Adrenal gland (tissue), 12 donors: Measurements from ENCODE around the gene KLHL2. TPM values are rescaled to one million over a fixed set of nuclear protein-coding genes. Genes with fewer than 3 reads are reported as not detected.
"Not testable (repeated sequence)": the region's sequence is repeated elsewhere in the genome, so short reads cannot be mapped to it uniquely, and the experiment has no call there.

Experiments used
- DNase-seq, 7 donors: peaks; one replicate each; pipeline ENCODE4 v3.0.0-alpha.2; 2019 to 2020
- H3K27ac ChIP-seq, 5 donors: fragments of 200-600 bp; sonication (generic) in 4 of 5; 1 replicate in 3 of 5; 2 replicates in 2 of 5; pipeline versions ENCODE4 v1.5.1 to v1.8.0; 2016 to 2020; ENCODE audit warnings: mild to moderate bottlenecking in 1 of 5
- H3K27me3 ChIP-seq: fragments of 200-600 bp; 2 replicates; pipeline ENCODE4 v1.8.0; 2021
- H3K36me3 ChIP-seq, 2 donors: fragments of 200-600 bp; replicated peaks in 1 of 2; 1 replicate in 1 of 2; 2 replicates in 1 of 2; pipeline versions ENCODE4 v1.5.1 to v1.8.0; 2018 to 2022
- H3K4me1 ChIP-seq, 2 donors: fragments of 200-600 bp; replicated peaks in 1 of 2; 1 replicate in 1 of 2; 2 replicates in 1 of 2; pipeline versions ENCODE4 v1.5.1 to v1.8.0; 2018 to 2021
- H3K4me3 ChIP-seq, 4 donors: fragments of 200-600 bp; sonication (generic) in 3 of 4; one replicate each; pipeline ENCODE4 v1.5.1; 2016 to 2018
- H3K9me3 ChIP-seq, 3 donors: fragments of 200-600 bp; sonication (generic) in 1 of 3; replicated peaks in 1 of 3; 1 replicate in 2 of 3; 2 replicates in 1 of 3; pipeline versions ENCODE4 v1.5.1 to v1.8.0; 2016 to 2021
- WGBS, 4 donors: extraction: QIAGEN DNeasy Blood & Tissue Kit in 2 of 4; methylation state at CpG; one replicate each; pipeline versions ENCODE4 v1.1.5 to v1.1.7; 2013 to 2017; 5-methylcytosine and 5-hydroxymethylcytosine counted together
- intact Hi-C, 2 donors: fragments of 100-400 bp; cut with DNase I; formaldehyde crosslinking; loops; one replicate each; pipeline versions ENCODE4 v1.14.1 to v1.15.0; 2022 to 2023
- polyA plus RNA-seq, 3 donors: library from polyadenylated mRNA; stranded (reverse); fragments of 200-250 nt in 2 of 3; fragments of 350-450 nt in 1 of 3; fragmentation: Illumina TruSeq in 1 of 3; extraction: RNeasy Lipid Tissue Mini Kit (QIAGEN cat#74804) in 1 of 3; gene quantifications; one replicate each; pipeline ENCODE4 v1.2.3, GENCODE V29; 2013 to 2014
- total RNA-seq, 9 donors: library from RNA; depleted of rRNA in 4 of 9; stranded (reverse); fragments of >200 nt in 4 of 9; fragments of 120-200 nt in 1 of 9; fragmentation: NEBNext Ultra II Directional in 1 of 9; extraction: Animal tissue kit (Norgen Biotek cat#: 25700) in 1 of 9; gene quantifications; one replicate each; pipeline versions ENCODE4 v1.1.0 to v1.2.4, GENCODE V29; 2013 to 2023
- donor health status: healthy with polysubstance abuse.
- donor health status: Bipolar disorder and iron deficiency.
- donor health status: DM: yes; HTN: yes; CAD: no.
- donor health status: DM: no; HTN: no; CAD: no.
- donor health status: DM: no; HTN: no; CAD: no.
- donor health status: DM: yes; HTN: yes; CAD: no.

KLHL2 gene
- total and polyA plus RNA-seq, 12 donors = 9.7 to 45.5 (median 25.2) TPM

GRCh38 chr4:165255439-165255838 lies 48.1 kb downstream of the KLHL2 start:
- peak; percentile 27 to 70 (median 39) for DNase-seq
- H3K36me3 ChIP-seq, H3K27me3 ChIP-seq, H3K9me3 ChIP-seq, H3K4me1 ChIP-seq, H3K4me3 ChIP-seq, intact Hi-C loops: not testable (repeated sequence)
- 38 to 50% (median 46%) methylated on average over 3 to 4 of the region's 4 CpGs for WGBS, 4 donors
- H3K27ac ChIP-seq = peak overlapping the region in 1 of 5 donors; percentile 26

- intact Hi-C loops, H3K27me3 ChIP-seq, H3K4me1 ChIP-seq, H3K36me3 ChIP-seq, H3K4me3 ChIP-seq, DNase-seq, H3K9me3 ChIP-seq: not testable (repeated sequence)
- 65 to 72% (median 69%) methylated on average over 6 to 7 of the region's 7 CpGs for WGBS, 4 donors
- peak overlapping the region in 1 of 5 donors; percentile 26 for H3K27ac ChIP-seq
Measured at GRCh38 chr4:165256074-165256659, 48.8 kb downstream of the KLHL2 start.

DNA sequence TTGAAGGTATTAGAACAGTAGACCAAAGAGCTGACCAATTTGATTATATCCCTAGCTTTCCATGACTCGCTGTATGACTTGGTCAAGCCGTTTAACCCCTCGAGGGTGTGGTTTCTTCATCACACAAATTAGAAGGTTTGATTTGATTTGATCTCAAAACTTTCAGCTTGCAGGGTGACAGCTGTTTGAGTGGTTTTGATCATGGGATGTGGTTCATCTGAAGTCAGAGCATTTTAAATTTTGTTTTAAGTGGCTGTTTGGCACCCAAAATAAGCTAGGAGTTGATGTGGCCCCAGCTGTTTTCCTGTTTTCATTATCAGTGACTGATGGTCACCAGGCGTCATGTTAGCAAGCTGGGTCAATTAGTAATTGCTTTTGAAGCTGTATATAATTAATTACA lies 52.4 kb downstream of the KLHL2 start:
- H3K27ac ChIP-seq, H3K27me3 ChIP-seq, H3K9me3 ChIP-seq, H3K36me3 ChIP-seq, DNase-seq, H3K4me3 ChIP-seq, H3K4me1 ChIP-seq, intact Hi-C loops: not testable (repeated sequence)
- WGBS, 4 donors = 67 to 86% (median 81%) methylated on average over 4 of the region's 4 CpGs

DNA sequence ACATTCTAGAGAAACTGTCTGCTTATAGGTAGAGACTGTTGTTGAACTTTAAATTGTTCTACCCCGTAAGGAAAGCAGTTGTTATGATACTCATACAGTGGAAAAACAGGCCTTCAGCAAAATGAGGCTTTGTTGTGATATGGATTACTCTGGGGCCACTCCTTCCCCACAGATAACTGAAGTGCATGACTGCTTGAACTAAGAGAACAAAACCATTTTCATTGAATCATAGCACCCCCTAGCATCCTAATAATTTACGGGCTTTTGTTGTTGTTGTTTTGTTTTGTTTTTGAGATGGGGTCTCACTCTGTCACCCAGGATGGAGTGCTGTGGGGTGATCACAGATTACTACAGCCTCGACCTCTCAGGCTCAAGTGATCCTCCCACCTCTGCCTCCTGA lies 54.9 kb downstream of the KLHL2 start:
- H3K27me3 ChIP-seq, H3K4me3 ChIP-seq, H3K9me3 ChIP-seq, H3K27ac ChIP-seq, intact Hi-C loops, H3K36me3 ChIP-seq, H3K4me1 ChIP-seq, DNase-seq: not testable (repeated sequence)
- WGBS, 4 donors = 81 to 91% (median 83%) methylated on average over 3 of the region's 3 CpGs

GRCh38 chr4:165263466-165263865 lies 56.1 kb downstream of the KLHL2 start:
- WGBS, 4 donors = 81 to 94% (median 91%) methylated on average over 3 of the region's 3 CpGs
- H3K4me3 ChIP-seq, H3K4me1 ChIP-seq, DNase-seq, H3K36me3 ChIP-seq, H3K9me3 ChIP-seq, H3K27ac ChIP-seq, H3K27me3 ChIP-seq, intact Hi-C loops: not testable (repeated sequence)

- 74 to 95% (median 86%) methylated on average over 7 of the region's 7 CpGs for WGBS, 4 donors
- H3K27me3 ChIP-seq, H3K27ac ChIP-seq, H3K4me1 ChIP-seq, intact Hi-C loops, H3K36me3 ChIP-seq, H3K9me3 ChIP-seq, DNase-seq, H3K4me3 ChIP-seq: not testable (repeated sequence)
Measured at GRCh38 chr4:165269931-165270330, 62.6 kb downstream of the KLHL2 start.

GRCh38 chr4:165273443-165273842 lies 66.1 kb downstream of the KLHL2 start:
- H3K4me1 ChIP-seq, H3K27ac ChIP-seq, H3K9me3 ChIP-seq, intact Hi-C loops, H3K4me3 ChIP-seq, H3K27me3 ChIP-seq, DNase-seq: not testable (repeated sequence)
- peaks cover 0 to 13% of the 10 kb centered on the region in 2 donors for H3K36me3 ChIP-seq
- WGBS, 4 donors = 46 to 89% (median 81%) methylated on average over 2 of the region's 2 CpGs

DNA sequence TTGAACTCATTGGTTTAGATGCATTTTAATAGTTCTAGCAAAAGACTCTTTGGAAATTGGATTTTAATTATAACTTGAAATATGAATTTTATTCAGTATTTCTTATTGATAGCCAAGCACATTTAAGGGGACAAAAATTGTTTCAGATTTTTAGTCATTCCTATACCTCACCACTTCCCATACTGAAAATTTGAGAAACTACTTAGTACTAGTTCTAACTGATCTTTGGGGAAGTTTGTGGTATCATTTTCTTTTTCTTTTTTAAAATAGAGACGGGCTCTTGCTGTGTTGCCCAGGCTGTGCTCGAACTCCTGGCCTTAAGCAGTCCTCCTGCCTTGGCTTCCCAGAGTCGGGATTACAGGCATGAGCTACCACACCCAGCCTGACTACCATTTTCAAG lies 68.0 kb downstream of the KLHL2 start:
- 82 to 100% (median 93%) methylated on average over 3 of the region's 3 CpGs for WGBS, 4 donors
- H3K27ac ChIP-seq, H3K4me1 ChIP-seq, DNase-seq, H3K9me3 ChIP-seq, intact Hi-C loops, H3K27me3 ChIP-seq, H3K4me3 ChIP-seq: not testable (repeated sequence)
- H3K36me3 ChIP-seq = peaks cover 0 to 13% of the 10 kb centered on the region in 2 donors

GRCh38 chr4:165279531-165279930 lies 72.2 kb downstream of the KLHL2 start:
- H3K27me3 ChIP-seq, H3K9me3 ChIP-seq, intact Hi-C loops, H3K36me3 ChIP-seq, H3K4me1 ChIP-seq, DNase-seq, H3K4me3 ChIP-seq, H3K27ac ChIP-seq: not testable (repeated sequence)
- WGBS, 4 donors = 92 to 98% (median 95%) methylated on average over 20 of the region's 20 CpGs

GRCh38 chr4:165284697-165285096 lies 77.3 kb downstream of the KLHL2 start:
- H3K4me1 ChIP-seq, DNase-seq, H3K9me3 ChIP-seq, H3K27ac ChIP-seq, H3K36me3 ChIP-seq, intact Hi-C loops, H3K4me3 ChIP-seq, H3K27me3 ChIP-seq: not testable (repeated sequence)
- 97 to 100% (median 99%) methylated on average over 3 of the region's 3 CpGs for WGBS, 4 donors

DNA sequence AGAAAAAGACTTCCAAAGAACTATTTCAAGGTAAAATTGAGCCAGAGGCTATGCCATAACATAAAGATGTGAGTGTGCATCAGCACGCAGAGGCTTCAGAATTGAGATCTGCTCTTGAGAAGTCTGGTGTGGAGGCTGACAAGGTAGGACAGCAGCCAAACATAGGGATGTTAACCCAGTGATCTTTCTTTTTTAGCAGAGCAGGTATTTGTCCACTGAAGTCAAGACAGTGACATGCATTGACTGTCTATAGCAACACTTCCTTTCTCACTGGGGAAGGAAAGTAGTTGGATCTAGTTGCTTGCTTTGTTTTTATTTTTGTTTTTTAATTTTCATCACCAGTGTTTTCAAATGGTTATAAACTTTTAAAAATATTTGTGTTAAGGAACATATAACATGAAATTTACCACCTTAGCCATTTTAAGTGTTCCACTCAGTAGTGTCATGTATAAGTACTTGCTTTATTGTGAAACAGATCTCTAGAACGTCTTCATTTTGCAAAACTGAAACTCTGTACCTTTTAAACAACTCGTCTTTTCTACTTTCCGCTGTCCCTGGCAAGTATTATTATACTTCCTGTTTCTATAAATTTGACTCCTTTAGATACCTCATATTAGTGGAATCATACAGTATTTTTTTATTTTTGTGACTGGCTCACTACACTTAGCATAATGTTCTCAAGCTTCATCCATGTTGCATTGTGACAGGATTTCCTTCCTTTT lies 79.4 kb downstream of the KLHL2 start:
- H3K27ac ChIP-seq, H3K27me3 ChIP-seq, H3K4me1 ChIP-seq, intact Hi-C loops, H3K9me3 ChIP-seq, H3K36me3 ChIP-seq, H3K4me3 ChIP-seq, DNase-seq: not testable (repeated sequence)
- 75 to 83% (median 82%) methylated on average over 4 of the region's 4 CpGs for WGBS, 4 donors
